Endodermal cell (in vitro differentiated cells): Measurements from ENCODE around the gene CACUL1. TPM values are rescaled to one million over a fixed set of nuclear protein-coding genes. Genes with fewer than 3 reads are reported as not detected.
"Not testable (repeated sequence)": the region's sequence is repeated elsewhere in the genome, so short reads cannot be mapped to it uniquely, and the experiment has no call there.

Experiments
- DNase-seq: peaks from one replicate; pipeline ENCODE4 v3.0.0-alpha.2; 2017
- H3K27ac ChIP-seq: 2 replicates; pipeline ENCODE4 v1.5.1; 2013; ENCODE audit warnings: mild to moderate bottlenecking, low read depth, low read length, moderate library complexity
- H3K27me3 ChIP-seq: 2 replicates; pipeline ENCODE4 v1.6.1; 2013; ENCODE audit warnings: mild to moderate bottlenecking, low read length, moderate library complexity; ENCODE audit not compliant: insufficient read depth, control insufficient read depth, poor library complexity, severe bottlenecking
- H3K36me3 ChIP-seq: 2 replicates; pipeline ENCODE4 v1.7.0; 2013; ENCODE audit warnings: mild to moderate bottlenecking, low read length, moderate library complexity; ENCODE audit not compliant: control insufficient read depth, insufficient read depth
- H3K4me1 ChIP-seq: one replicate; pipeline ENCODE4 v1.7.0; 2013; ENCODE audit warnings: low read length; ENCODE audit not compliant: control insufficient read depth, insufficient read depth
- H3K4me3 ChIP-seq: 2 replicates; pipeline ENCODE4 v1.5.1; 2013; ENCODE audit warnings: mild to moderate bottlenecking, low read length, moderate library complexity
- H3K9ac ChIP-seq: 2 replicates; pipeline ENCODE4 v1.6.1; 2013; ENCODE audit warnings: mild to moderate bottlenecking, low read length, moderate library complexity; ENCODE audit not compliant: poor library complexity, severe bottlenecking; ENCODE audit errors: extremely low read depth
- H3K9me3 ChIP-seq: 2 replicates; pipeline ENCODE4 v1.6.1; 2013; ENCODE audit warnings: mild to moderate bottlenecking, low read length, moderate library complexity; ENCODE audit not compliant: control insufficient read depth
- H3K27ac Mint-ChIP-seq: 2 replicates; pipeline ENCODE4 v1.8.0; 2020; ENCODE audit warnings: mixed read lengths
- H3K27me3 Mint-ChIP-seq: 2 replicates; pipeline ENCODE4 v1.8.0; 2021; ENCODE audit warnings: mild to moderate bottlenecking, mixed read lengths; ENCODE audit not compliant: insufficient read depth
- H3K36me3 Mint-ChIP-seq: 2 replicates; pipeline ENCODE4 v1.8.0; 2020; ENCODE audit warnings: low read depth, mixed read lengths
- H3K4me1 Mint-ChIP-seq: 2 replicates; pipeline ENCODE4 v1.8.0; 2020; ENCODE audit warnings: mixed read lengths
- H3K4me3 Mint-ChIP-seq: 2 replicates; pipeline ENCODE4 v1.8.0; 2020; ENCODE audit warnings: mild to moderate bottlenecking, moderate library complexity, mixed read lengths
- H3K9me3 Mint-ChIP-seq: 2 replicates; pipeline ENCODE4 v1.8.0; 2020; ENCODE audit warnings: mild to moderate bottlenecking, mixed read lengths
- CTCF ChIP-seq: fragments of 200-600 bp; sonication (generic); conservative IDR thresholded peaks from 2 replicates; pipeline ENCODE4 v1.5.0; 2021; ENCODE audit warnings: antibody characterized with exemption, mild to moderate bottlenecking
- WGBS, 2 experiments: methylation state at CpG; one replicate each; pipeline versions ENCODE4 v1.1.5 to v1.1.7; 2013; ENCODE audit warnings: missing lambda C conversion rate in 2 of 2, mixed read lengths in 1 of 2; ENCODE audit not compliant: insufficient coverage in 1 of 2, insufficient read length in 1 of 2; 5-methylcytosine and 5-hydroxymethylcytosine counted together
- total RNA-seq, 2 donors: library from RNA; stranded (reverse); fragmentation: NEBNext Ultra II Directional in 1 of 2; extraction: Animal tissue kit (Norgen Biotek cat#: 25700) in 1 of 2; gene quantifications; 2 replicates in 1 of 2; 3 replicates in 1 of 2; pipeline ENCODE4 v1.2.1, GENCODE V29; 2021

CACUL1 gene
- total RNA-seq, 2 donors from 2014 or later: 37.5 to 38.9 TPM

GRCh38 chr10:118658762-118659161, 96.0 kb downstream of the CACUL1 start:
- Histone ChIP-seq H3K4me3 (no peak overlapping the region), H3K4me1 (no peaks in the 10 kb centered on the region), H3K27ac (no peak overlapping the region), H3K36me3 (no peaks in the 10 kb centered on the region), H3K27me3 (no peaks in the 10 kb centered on the region), H3K9me3 (no peaks in the 10 kb centered on the region), H3K9ac (no peak overlapping the region)
- WGBS, 2 experiments: 78 to 89% methylated on average over 3 of the region's 3 CpGs
- no peak for DNase-seq
- H3K27ac Mint-ChIP-seq: no peak overlapping the region
- H3K9me3 Mint-ChIP-seq: peaks cover 35% of the 10 kb centered on the region
- no peaks in the 10 kb centered on the region for H3K4me1 Mint-ChIP-seq
- H3K27me3 Mint-ChIP-seq: peaks cover 40% of the 10 kb centered on the region
- H3K4me3 Mint-ChIP-seq: no peak overlapping the region
- H3K36me3 Mint-ChIP-seq: no peaks in the 10 kb centered on the region
- TF ChIP-seq CTCF: no peak

- not testable (repeated sequence) for H3K27ac ChIP-seq, H3K4me3 ChIP-seq, H3K27ac Mint-ChIP-seq, H3K36me3 Mint-ChIP-seq, H3K4me1 ChIP-seq, H3K9me3 ChIP-seq, H3K36me3 ChIP-seq, H3K27me3 ChIP-seq, DNase-seq, H3K4me3 Mint-ChIP-seq, H3K4me1 Mint-ChIP-seq, H3K9ac ChIP-seq
- Mint-ChIP-seq H3K27me3 (peaks cover 44% of the 10 kb centered on the region), H3K9me3 (peaks cover 36% of the 10 kb centered on the region)
- WGBS, 2 experiments: 100% methylated on average over 1 of the region's 1 CpG; no CpG with 5 or more reads in 1 of the 2 experiments
Observed at GRCh38 chr10:118658168-118658567, 96.6 kb downstream of the CACUL1 start.

GRCh38 chr10:118645294-118645693, 109.5 kb downstream of the CACUL1 start:
- H3K36me3 Mint-ChIP-seq, H3K27ac Mint-ChIP-seq, H3K4me1 Mint-ChIP-seq, H3K27ac ChIP-seq, H3K9ac ChIP-seq, DNase-seq, H3K4me1 ChIP-seq, H3K4me3 ChIP-seq, H3K36me3 ChIP-seq, H3K9me3 ChIP-seq, H3K4me3 Mint-ChIP-seq: not testable (repeated sequence)
- H3K9me3 Mint-ChIP-seq: peaks cover 16% of the 10 kb centered on the region
- 92% methylated on average over 1 of the region's 1 CpG; no CpG with 5 or more reads in 1 of the 2 experiments for WGBS, 2 experiments
- peaks cover 58% of the 10 kb centered on the region for H3K27me3 Mint-ChIP-seq
- H3K27me3 ChIP-seq: peaks cover 11% of the 10 kb centered on the region

- Histone ChIP-seq H3K27me3 (peaks cover 5% of the 10 kb centered on the region), H3K4me3 (no peak overlapping the region), H3K4me1 (no peaks in the 10 kb centered on the region), H3K27ac (no peak overlapping the region), H3K9ac (no peak overlapping the region), H3K36me3 (no peaks in the 10 kb centered on the region), H3K9me3 (peaks cover 6% of the 10 kb centered on the region)
- Mint-ChIP-seq H3K4me3 (no peak overlapping the region), H3K27me3 (peaks cover 55% of the 10 kb centered on the region), H3K27ac (no peak overlapping the region), H3K4me1 (peaks cover 8% of the 10 kb centered on the region), H3K9me3 (peaks cover 30% of the 10 kb centered on the region), H3K36me3 (no peaks in the 10 kb centered on the region)
- TF ChIP-seq CTCF: no peak
- DNase-seq: no peak
- WGBS, 2 experiments: 73 to 83% methylated on average over 2 of the region's 2 CpGs
Observed at GRCh38 chr10:118642228-118642627, 112.5 kb downstream of the CACUL1 start.
